ENCODE data around the gene SAA4. TPM values are rescaled to one million over a fixed set of nuclear protein-coding genes. Genes with fewer than 3 reads are reported as not detected.

SAA4 gene
- polyA plus RNA-seq, 3 donors, result not detected

DNA sequence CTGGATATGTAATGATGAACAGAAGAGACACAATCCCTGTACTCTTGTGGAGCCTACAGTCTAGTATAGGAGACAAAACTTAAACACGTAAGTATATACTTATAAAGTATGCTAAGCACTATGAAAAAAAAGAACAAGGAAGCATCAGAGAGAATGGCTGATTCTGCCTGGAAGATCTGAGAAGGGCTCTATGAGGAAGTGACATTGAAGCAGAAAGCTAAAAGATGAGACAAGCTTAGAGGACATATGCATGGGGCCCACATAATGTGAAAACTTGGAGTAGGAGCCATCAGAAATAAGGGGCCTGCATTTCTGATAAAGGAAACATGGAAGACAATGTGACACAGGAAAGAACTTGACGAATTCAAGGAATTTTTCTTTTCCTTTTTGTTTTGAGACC, 46.0 kb upstream of the SAA4 start:
- Histone ChIP-seq H3K36me3 (replicated peaks in 1 of 2; ENCODE audit: control insufficient read depth in 1 of 2, insufficient read depth in 2 of 2, low read length in 2 of 2) (peaks cover 41 to 68% of the 10 kb centered on the region in 2 donors), H3K9ac (ENCODE audit: insufficient read depth, low read length, poor library complexity, severe bottlenecking) (no peak overlapping the region), H4K20me1 (ENCODE audit: insufficient read depth, low read length) (no peaks in the 10 kb centered on the region), H3K4me3 (replicated peaks in 1 of 3; ENCODE audit: low read depth in 2 of 3, low read length in 3 of 3) (no peak overlapping the region), H2AFZ (ENCODE audit: insufficient read depth, low read depth, low read length, poor library complexity, severe bottlenecking) (no peak overlapping the region), H3K4me2 (replicated peaks; ENCODE audit: extremely low read depth, low read length, poor library complexity, severe bottlenecking) (no peak overlapping the region), H3K27ac (ENCODE audit: low read depth in 1 of 2, low read length in 2 of 2) (peak overlapping the region in 1 of 2 donors; percentile 89), H3K79me2 (ENCODE audit: insufficient read depth, low read length) (peaks cover 8% of the 10 kb centered on the region), H3K27me3 (ENCODE audit: control insufficient read depth in 2 of 2, insufficient read depth in 2 of 2, low read length in 2 of 2) (no peaks in the 10 kb centered on the region), H3K4me1 (ENCODE audit: control insufficient read depth in 1 of 2, insufficient read depth in 2 of 2, low read length in 2 of 2) (peaks cover 37 to 49% of the 10 kb centered on the region in 2 donors), H3K9me3 (replicated peaks in 1 of 2; ENCODE audit: control insufficient read depth in 1 of 2, insufficient read depth in 1 of 2, low read length in 2 of 2) (no peaks in the 10 kb centered on the region)
- Mint-ChIP-seq H3K9me3 (no peaks in the 10 kb centered on the region), H3K4me3 (no peak overlapping the region), H3K4me1 (peaks cover 35% of the 10 kb centered on the region), H3K27me3 (ENCODE audit: low read depth in 3 of 3) (no peaks in the 10 kb centered on the region), H3K27ac (peak overlapping the region in 6 of 7 donors; percentile 0 to 83 (median 65)), H3K36me3 (peaks cover 56 to 63% of the 10 kb centered on the region in 2 donors)
- WGBS (ENCODE audit: insufficient coverage), result 100% methylated on average over 1 of the region's 2 CpGs
- TF ChIP-seq CTCF (IDR thresholded peaks at IDR 0.05), result no peak
- intact Hi-C loops (cut with micrococcal nuclease), result loop anchor here in 1 of 2 donors (5.0 kb wide), 1 partner anchor 40 kb away; no protein-coding TSS in a partner anchor
- peak in 1 of 3 donors; percentile 8 for DNase-seq

DNA sequence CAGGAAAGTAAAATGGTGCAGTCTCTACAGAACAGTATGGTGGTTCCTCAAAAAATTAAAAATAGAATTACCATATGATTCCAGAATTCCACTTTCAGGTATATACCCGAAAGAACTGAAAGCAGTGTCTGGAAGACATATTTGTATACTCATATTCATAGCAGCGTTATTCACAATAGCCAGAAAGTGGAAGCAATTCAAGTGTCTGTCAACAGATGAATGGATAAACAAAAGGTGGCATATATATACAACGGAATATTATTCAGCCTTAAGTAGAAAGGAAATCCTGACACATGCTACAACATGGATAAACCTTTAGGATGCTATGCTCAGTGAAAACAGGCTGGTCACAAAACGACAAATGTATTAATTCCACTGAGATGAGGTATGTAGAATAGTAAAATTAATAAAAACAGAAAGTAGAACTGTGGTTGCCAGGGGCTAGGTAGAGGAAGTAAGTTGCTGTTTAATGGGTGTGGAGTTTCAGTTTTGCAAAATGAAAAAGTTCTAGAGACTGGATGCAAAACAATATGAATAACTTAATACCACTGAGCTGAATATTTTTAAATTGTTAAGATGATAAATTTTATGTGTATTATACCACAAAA, 43.9 kb upstream of the SAA4 start:
- DNase-seq, result peak; percentile 15 to 35 (median 20)
- no peak for TF ChIP-seq CTCF (IDR thresholded peaks at IDR 0.05)
- peak overlapping the region in 2 of 3 experiments; percentile 33 to 66 for H3K4me3 ChIP-seq (replicated peaks in 1 of 3; ENCODE audit: low read depth in 2 of 3, low read length in 3 of 3)
- Mint-ChIP-seq H3K27me3 (ENCODE audit: low read depth in 3 of 3) (no peaks in the 10 kb centered on the region), H3K9me3 (no peaks in the 10 kb centered on the region), H3K36me3 (peaks cover 35 to 43% of the 10 kb centered on the region in 2 donors), H3K4me1 (peaks cover 47% of the 10 kb centered on the region), H3K4me3 (peak overlapping the region; percentile 39 to 57), H3K27ac (peak overlapping the region; percentile 77 to 92 (median 87))
- H3K27me3 ChIP-seq (ENCODE audit: control insufficient read depth in 2 of 2, insufficient read depth in 2 of 2, low read length in 2 of 2), result no peaks in the 10 kb centered on the region
- H3K27ac ChIP-seq (ENCODE audit: low read depth in 1 of 2, low read length in 2 of 2), result peak overlapping the region; percentile 50 to 89
- intact Hi-C loops (cut with micrococcal nuclease), result loop anchor here in 1 of 2 donors (5.0 kb wide), 1 partner anchor 38 kb away; no protein-coding TSS in a partner anchor
- H3K9me3 ChIP-seq (replicated peaks in 1 of 2; ENCODE audit: control insufficient read depth in 1 of 2, insufficient read depth in 1 of 2, low read length in 2 of 2), result no peaks in the 10 kb centered on the region
- no peaks in the 10 kb centered on the region for H4K20me1 ChIP-seq (ENCODE audit: insufficient read depth, low read length)
- 33% methylated on average over 1 of the region's 4 CpGs for WGBS (ENCODE audit: insufficient coverage)
- H3K79me2 ChIP-seq (ENCODE audit: insufficient read depth, low read length), result peaks cover 8% of the 10 kb centered on the region
- H3K36me3 ChIP-seq (replicated peaks in 1 of 2; ENCODE audit: control insufficient read depth in 1 of 2, insufficient read depth in 2 of 2, low read length in 2 of 2), result peaks cover 20 to 48% of the 10 kb centered on the region in 2 donors
- peak overlapping the region; percentile 15 for H3K9ac ChIP-seq (ENCODE audit: insufficient read depth, low read length, poor library complexity, severe bottlenecking)
- H3K4me2 ChIP-seq (replicated peaks; ENCODE audit: extremely low read depth, low read length, poor library complexity, severe bottlenecking), result peak overlapping the region; percentile 69
- peaks cover 51 to 64% of the 10 kb centered on the region in 2 donors for H3K4me1 ChIP-seq (ENCODE audit: control insufficient read depth in 1 of 2, insufficient read depth in 2 of 2, low read length in 2 of 2)
- no peak overlapping the region for H2AFZ ChIP-seq (ENCODE audit: insufficient read depth, low read depth, low read length, poor library complexity, severe bottlenecking)
